Effector CD4-positive, alpha-beta T cell (primary cell): ENCODE measurements around the gene FBXO24.

Source experiments
- DNase-seq: peaks from one replicate; pipeline ENCODE4 v3.0.0-alpha.2; 2020

FBXO24 gene

DNA sequence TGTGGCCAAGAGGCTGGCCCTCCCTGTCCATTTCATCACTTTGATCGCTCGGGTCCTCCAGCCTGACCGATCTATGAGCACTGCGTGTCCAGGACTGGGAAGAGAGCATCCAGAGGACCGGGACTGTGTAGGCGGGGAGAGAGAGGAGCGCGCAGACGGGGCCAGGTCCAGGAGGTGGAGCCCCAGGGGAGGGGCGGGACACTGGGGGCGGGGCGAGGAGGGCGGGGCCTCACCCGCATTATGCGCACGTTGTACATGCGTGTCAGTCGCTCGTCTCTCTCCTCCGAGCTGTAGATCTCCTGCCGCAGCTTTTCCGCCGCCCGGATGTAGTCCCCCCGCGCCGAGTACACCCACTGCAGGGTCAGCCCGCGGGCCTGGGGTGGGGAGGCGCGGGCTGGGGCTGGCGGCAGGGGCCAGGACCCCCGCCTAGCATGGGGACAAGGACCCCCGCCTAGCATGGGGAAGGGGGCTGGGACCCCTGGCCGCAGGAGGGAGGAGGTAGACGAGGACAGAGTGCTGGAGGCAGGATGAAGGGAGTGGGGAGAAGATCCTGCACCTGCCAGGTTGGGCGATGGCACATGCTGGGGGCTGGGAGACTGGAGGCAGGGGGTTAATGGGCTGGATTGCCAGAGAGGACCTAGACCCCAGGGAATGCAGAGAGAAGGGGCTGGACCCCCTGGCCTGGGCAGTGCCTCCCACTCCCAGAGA, 40.6 kb downstream of the FBXO24 start:
- peak; percentile 77 for DNase-seq

DNA sequence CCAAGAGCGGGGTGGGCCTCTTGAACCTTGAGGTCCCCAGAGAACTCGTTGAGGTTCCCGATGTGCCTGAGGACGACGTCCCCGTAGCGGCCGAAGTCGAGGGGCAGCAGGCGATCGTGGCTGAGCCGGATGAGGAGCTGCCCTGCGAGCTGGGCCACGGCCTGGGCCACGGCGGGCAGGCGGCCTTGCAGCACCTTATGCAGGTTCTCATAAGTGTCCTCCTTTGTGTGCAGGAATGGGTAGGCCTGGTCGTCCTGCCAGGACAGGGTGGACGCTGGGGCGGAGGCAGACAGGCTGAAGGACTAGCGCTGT, 41.1 kb downstream of the FBXO24 start:
- DNase-seq = no peak

DNA sequence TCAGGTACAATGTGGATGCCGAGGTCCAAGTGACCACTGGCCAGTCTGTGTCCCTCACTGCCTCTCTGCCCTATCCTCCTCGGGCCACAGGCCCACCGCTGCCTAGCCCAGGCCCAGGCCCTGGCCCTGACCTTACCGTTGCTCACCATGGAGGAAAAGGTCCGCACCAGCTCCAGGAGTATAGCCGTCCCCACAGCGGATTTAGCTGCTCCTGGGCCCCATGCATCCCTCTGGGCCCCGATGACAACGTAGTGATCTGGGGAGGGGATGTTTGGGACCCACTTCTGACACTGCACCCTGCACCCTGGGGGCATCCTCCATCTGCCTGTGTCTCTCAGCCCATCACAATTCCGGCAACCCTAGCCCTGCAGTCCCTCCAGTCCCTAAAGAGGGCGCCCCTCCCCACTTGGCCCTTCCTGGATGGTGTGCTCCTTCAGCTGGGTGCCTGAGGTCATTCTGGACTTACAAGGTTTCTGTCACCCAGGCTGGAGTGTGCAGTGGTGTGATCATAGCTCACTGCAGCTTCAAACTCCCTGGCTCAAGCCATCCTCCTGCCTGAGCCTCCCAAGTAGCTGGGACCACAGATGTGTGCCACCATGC, 43.1 kb downstream of the FBXO24 start:
- DNase-seq = no peak

DNA sequence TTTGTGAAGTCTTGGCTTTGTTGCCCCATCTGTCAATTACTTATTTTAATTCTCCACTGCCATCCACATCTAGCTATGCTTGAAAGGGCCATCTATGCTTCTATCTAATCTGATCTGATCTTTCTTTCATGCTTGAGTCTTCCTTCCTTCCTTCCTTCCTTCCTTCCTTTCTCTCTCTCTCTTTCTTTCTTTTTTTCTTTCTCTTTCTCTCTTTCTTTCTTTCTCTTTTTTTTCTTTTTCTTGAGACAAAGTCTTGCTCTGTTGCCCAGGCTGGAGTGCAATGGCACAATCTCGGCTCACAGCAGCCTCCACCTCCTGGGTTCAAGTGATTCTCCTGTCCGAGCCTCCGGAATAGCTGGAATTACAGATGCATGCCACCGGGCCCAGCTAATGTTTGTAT, 43.9 kb downstream of the FBXO24 start:
- no peak for DNase-seq

DNA sequence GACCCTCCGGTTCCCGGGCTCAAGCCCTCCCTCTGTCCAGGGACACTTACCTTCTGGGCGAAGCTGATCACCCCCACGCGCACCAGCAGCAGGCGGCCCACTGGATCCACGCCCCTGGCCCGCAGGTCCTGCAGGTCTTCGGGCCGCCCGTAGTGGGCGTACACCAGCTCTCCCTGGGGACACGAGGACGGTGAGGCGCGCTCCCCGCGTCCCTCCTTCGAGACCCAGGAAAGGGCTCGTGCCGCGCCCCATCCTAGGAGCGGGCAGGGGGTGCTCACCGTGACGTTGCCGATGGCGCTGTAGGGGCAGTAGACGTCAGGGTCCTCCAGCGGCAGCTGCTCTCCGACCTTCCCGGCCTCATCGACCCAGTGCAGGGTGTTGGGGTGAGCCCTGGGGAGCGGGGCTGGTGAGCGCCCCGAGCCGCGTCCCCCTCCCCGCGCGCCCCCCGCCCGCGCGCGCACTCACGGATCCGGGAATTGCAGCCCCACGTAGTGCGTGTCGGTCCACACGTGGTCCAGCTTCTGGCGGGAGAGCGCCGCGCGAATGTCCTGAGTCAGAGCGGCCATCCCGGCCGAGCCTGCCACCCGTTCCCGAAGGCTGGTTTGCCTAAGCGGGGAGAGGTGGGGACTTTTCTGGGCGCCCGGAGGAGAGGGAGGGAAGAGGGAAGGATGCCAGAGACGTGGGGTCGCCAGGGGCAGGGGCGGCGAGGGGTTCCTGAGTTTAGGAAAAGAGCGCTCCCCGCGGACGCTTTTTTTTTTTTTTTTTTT, 47.0 kb downstream of the FBXO24 start:
- DNase-seq = peak; percentile 34

DNA sequence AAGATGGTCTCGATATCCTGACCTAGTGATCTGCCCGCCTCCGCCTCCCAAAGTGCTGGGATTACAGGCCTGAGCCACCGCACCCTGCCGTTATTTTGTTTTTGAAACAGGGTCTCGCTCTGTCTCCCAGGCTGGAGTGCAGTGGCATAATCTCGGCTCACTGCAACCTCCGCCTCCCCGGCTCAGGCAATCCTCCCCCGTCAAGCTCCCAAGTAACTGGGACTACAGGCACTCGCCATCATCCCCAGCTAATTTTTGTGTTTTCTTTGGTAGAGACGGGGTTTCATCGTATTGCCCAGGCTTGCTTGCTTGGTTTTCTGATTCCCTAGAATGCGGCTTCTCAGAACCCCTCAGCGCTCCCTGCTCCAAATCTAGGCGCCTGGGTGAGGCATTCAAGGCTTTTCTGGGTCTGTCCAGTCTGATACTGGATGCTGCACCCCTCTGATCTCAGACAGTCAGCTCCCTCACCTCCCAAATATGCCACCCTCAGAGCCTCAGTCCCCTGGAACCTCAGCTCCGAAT, 53.9 kb downstream of the FBXO24 start:
- DNase-seq = no peak

DNA sequence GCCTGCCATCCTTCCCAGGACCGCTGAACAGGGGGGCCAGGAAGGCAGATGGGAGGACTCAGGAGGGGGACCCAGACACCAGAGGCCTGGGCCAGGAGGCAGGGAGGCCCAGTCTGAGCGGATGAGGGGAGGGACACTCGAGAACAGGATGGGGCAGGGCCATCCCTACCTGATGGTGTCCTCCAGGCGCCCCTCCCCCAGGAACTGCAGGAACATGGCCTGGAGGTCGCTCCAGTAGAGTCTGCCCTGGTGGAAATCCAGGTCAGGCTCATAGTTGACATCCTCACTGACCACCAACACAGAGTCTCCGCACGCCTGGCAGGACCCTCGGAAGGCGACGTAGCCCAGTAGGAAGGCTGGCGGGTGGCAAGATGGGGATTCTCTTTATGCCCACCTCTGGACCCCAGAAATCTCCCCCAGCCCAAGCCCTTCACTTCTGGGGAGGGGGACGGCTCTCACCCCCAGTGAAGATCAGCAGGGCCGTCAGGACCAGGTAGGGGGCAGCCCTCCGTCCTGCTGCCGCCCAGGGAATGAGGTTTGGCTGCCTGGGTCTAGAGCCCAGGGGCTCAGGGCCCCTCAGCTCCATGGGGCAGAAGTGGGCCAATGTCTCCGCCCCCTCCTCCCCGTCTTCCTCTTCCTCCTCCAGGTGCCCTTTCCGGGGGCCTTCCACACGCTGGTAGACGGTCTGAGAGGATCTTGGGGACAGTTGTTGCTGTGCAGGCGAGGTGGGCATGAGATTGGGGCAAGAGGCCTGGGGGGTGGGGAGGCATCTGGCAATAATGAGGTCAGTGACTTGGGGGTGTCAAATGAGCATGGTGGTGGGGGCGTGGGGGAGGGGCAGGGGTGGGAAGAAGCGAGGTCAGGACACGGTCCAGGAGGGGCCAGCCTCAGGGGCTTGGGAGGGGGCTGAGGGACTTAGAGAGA, 54.7 kb downstream of the FBXO24 start:
- no peak for DNase-seq

DNA sequence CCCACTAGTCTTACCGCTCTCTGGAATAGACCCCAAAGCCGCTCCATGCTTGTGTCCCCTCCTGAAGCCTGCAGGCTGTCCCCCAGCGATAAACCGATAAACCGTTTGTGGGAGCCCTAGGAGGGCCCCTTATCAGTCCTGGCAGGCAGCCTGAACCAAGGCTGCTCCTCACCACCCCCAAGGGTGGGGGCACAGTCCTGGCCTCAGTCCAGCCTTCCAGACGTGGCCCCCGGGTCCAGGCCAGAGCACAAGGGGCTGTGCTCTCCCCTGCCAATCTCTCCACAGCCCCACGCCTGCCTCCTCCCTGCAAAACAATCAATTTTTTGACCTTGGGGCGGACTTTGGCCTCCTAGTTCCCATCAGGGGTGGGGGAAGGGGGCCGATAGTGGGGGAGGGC, 55.3 kb downstream of the FBXO24 start, which contains the start of gene TFR2:
Gene TFR2, minus strand, starts transcription at position 90 of the 397 bp plus-strand sequence. Its CDS starts 43 bp downstream, at position 47.
- DNase-seq = no peak

DNA sequence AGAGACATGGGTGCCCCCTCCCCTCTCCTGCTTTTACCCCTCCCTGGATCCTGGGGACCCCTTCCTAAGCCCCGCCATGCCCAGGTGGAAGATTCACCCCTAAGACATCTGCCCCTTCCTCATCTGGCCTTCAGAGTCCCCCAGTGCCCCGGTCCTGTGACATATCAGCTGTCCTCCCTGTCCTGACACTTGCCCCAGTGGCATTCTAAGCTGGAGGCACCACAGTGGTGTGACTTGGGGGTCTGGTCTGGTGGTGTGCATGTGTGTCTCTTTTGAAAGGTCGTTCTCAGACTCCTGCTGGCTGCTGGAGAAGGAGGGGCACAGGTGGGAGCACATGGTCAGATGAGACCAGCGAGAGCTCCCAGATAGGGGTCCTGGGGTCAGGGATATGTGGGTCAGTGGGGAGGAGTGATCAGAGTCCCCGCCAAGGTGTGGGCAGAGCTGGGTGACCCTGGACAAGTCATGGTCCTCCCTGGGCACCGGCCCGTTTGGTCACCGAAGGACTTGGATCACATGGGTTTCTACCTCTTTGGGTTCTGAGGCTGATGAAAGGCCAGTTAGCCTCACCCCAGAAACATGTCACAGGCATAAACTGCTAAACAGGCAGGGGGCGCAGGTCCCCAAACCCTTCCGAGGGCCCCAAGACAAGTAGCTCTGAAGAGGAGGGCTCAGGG, 55.9 kb downstream of the FBXO24 start:
- no peak for DNase-seq

DNA sequence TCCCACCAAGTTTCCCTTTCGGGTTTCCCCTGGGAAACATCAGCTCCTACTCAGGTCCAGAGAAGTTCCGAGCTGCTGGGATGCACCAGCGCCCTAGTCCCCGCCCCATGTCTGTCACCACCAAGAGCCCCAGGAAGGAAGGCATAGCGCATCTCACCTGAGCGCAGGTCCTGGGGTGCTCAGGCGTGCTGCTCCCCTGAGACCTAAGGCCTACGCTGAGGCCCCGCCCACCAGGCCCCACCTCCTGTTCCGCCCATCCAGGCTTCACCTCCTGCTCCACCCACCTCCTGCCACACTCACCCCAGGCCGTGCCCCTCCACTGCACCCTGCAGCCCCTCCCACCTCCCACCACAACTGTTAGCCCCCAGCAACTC, 56.4 kb downstream of the FBXO24 start:
- no peak for DNase-seq

DNA sequence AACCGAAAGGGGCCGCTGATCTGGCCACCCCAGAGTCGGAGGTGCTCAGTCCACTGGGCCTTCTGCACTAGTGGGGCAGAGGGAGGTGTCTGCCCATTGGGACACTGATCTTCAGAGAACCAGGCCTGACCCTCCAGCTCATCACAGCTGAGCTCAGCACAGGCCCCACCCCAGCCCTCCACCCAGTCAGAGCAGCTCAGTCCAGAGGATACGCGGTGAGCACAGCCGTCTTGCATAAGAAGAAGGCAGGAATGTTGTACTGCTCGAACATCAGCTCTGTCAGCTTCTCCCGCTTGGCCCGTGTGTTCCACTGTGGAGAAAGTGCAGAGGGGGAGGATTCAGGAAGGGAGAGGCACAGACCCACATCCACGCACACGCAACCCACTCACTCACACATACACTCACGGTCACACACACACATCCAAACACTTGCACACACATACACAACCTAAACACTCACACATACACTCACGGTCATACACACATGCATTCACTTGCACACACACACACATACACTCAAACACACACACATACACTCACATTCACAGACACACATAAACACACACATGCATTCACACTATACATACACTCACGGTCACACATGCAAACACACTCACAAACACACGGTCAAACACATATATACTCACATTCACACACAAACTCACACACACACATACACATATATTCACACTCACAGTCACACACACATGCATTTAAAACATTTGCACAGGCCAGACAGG, 63.9 kb downstream of the FBXO24 start:
- no peak for DNase-seq
